GM19328 (cell line): ENCODE measurements around the gene MAGOH.

Experiments used
- ATAC-seq: cut with Tn5 transposase; IDR thresholded peaks from one replicate; pipeline ENCODE4 v1.9.1; 2021; ENCODE audit warnings: mild to moderate bottlenecking, moderate library complexity; ENCODE audit not compliant: unreplicated experiment

Gene MAGOH

DNA sequence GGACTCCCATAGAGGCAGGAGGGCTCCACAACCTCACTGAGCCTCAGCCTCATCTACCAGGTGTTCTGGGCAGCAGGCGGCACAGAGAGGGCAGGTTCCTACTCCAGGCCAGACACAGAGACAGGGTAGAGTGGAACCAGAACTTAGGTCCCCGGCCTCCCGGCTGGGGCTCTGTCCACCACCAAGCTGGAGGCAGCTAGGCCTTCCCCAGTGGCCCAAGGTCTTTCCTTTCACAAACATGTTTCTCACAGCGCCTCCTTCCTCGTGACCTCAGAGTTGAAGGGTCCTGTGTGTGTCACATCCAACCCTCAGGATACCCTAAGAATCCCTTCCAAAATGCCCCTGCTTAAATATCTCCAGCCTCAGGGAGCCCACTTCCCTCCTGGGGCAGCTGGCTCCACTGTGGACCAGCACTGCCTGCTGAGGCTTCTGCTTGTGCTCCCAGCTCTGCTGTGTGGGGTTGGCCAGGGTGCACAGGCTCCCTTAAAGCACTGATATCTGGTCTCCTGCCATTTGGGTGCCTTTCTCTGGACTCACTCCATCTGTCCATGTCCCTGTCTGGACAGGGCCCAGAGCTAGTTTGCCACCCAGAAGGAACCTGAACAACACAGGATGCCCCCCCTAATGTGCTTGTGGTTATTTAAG is 33.2 kb upstream of the MAGOH start:
- no peak for ATAC-seq

DNA sequence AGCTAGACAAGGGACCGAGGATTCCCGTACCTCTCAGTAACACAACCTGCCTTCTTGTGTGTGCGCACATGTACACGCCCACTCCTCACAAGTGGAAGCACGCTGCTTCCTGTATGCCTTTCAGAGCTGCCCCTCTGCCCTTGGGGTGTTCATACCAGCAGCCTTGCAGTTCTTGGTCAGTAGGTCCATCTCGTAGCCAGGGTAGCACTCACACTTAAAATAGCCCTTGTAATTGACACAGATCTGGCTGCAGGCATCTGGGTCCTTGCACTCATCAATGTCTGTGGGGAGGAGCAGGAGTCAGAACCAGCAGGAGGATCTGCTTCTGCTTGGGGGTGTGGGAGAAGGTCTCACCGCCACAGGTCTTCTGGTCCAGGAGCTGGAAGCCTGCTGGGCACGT is 32.6 kb upstream of the MAGOH start:
- no peak for ATAC-seq

DNA sequence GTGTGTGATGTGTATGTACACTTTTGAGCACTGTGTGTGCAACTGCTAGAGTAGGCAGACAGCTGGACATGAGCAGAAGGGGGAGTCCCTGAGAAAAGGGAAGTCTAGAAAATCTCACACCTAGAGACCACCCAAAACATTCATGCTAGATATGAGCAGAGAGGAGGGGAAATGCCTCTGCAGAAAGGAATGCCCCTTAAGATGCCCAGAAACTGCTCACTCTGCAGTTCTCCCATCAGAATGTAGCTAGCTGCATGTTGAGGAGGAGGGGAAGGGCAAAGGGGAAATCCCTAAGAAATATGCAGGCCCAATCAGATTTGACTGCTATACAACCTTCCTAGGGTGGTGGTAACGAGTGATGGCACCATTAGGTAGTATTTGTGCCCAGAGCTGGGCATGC is 31.8 kb upstream of the MAGOH start:
- ATAC-seq, result no peak

DNA sequence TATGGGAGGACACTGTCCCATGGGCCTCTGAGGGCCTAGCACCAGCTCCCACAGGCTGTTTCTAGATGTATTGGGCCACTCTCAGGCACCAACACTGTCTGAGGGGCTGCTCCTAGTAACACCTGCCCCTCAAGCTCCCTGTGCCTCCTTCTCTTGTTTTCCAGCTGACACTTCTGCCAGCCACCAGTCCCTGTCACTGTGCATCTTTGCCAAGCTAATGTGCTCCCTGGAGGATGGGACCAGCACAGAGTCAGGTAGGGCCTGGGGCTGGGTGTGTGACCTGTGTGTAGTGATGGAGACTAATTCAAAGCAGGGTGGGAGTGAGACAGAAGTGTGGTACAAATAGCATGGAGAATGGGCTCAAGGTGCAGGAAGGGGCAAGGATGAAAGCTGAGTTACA is 29.4 kb upstream of the MAGOH start:
- ATAC-seq, result no peak

DNA sequence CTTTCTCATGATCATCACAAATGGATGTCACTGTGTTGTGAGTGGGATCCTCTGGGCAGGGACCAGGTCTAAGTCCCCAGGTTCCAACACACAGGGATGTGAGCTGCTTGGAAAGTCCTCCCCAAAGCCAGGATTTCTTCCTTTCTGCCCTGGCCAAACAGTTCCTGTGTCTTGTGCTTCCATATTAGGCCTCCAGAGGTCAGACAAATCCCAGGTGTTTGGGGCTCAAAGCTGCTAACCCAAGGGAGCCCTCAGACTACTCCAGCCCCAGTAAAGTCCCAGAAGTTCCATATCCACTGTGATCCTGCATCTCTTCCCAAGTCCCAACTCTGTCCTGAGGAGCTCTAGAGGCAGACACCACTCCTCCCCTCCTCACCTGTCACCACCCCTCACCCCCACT is 27.7 kb upstream of the MAGOH start:
- no peak for ATAC-seq

DNA sequence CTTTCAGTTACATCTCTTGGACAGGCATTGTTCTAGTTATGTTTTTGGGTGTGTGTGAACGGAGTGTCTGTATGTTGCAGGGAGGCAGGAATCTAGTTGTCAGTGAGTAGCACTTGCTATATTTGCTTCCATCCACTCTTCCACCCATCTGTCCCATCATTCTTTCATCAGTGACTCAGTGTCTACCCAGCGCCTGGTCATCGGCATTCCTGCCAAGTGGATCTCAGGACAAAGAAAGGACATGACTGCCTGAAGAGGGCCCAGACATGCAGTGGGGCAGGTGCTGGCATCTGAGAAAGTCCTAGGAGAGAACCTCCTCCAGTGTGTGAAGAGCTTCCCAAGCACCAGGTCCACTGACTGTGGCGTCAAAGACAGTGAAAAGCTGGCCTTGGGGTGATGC is 27.3 kb upstream of the MAGOH start:
- ATAC-seq, result no peak

DNA sequence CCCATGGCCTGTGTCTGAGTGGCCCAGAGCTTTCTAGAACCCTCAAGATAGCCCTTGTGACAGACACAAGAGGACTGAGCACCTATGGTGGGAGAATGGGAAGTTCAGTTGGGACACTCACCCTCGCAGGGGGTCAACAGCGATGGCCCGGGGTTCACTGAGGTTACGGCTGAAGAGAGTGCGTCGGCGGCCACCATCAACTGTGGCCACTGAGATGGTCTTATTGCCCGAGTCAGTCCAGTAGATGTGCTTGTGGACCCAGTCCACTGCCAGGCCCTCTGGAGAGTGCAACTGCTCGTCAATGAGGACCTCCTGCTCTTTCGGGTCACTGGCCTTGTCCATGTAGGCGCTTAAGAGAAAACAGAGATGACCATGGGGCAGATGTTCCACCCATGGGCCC is 25.7 kb upstream of the MAGOH start:
- ATAC-seq, result no peak

DNA sequence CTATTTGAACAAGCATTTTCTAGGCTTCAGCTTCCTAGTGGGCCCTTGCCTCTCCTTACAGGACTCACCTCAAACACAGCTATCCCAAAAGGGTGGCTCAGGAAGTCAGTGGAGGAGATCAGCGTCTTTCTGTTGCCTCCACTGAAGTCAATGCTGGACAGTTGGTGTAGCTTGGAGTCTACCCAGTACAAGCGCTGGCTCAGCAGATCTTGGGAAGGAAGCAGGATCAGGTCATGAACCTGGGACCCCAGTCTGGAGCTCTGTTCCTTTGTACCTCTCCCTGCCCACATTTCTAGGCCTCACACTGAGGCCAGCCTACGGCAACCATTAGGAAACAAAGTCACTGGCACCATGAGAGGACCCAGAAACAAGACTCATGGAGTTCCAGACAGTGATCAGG is 23.7 kb upstream of the MAGOH start:
- ATAC-seq, result no peak

DNA sequence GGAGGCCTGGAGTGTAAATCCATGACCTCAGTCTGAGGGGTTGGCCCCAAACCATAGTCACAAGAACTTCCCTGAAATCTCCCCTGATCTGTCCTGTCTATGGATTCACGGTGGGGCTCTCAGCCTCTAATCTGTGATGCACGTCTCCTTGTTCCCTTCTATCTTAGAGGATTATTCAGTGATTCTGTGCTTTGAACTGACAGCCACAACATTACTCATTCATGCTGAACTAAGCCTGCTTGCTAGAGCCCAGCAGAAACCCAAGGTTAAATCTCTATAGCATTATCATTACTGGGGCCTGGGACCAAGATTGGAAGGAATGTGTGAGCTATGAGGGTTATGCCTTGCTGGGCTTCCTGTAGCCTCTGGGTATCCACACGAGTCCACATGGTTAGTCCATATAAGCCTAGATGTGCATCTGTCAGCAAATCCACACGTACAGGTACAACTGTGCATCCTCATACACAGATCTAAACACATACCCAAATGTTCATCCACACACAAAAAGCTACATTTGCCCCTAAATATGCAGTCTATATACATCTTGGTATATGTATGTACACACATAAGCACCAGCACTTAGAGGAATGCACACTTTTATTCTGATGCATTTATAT is 22.4 kb upstream of the MAGOH start:
- ATAC-seq, result no peak

DNA sequence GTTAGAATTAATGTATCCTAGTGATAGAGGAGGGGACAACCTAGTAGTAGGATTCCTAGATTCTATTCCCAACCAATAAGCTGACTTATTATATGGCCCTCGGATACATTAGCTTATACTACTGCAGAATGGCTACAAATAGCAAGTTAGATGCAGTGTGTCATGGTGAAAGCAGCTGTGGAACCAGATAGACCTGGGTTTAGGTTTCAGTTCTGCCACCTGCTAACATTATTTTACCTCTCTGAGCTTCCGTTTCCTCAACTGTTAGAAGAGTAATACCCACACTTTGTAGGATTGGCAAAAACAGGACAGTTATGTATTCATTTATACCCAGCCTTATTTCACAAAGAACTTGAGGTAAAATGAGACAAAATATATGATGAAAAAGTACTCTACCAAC is 21.6 kb upstream of the MAGOH start:
- no peak for ATAC-seq

DNA sequence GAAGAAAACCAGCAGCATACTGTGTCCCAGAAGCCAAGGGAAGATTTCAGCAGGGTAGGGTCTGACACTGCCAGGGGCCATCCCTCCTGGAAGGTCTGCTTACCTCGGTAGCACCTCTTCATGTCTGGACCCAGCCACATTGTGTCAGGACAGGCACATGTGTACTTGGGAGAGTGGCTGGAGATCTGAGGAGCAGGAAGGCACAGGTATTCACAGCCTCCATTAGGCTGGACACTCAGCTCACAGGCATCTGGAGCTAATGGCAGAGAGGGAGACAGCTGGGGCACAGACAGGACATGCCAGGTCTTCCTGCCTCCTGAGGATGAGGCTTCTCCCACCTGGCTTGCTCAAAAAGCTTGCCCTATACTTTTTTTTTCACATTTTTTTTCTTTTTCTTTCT is 19.9 kb upstream of the MAGOH start:
- no peak for ATAC-seq

DNA sequence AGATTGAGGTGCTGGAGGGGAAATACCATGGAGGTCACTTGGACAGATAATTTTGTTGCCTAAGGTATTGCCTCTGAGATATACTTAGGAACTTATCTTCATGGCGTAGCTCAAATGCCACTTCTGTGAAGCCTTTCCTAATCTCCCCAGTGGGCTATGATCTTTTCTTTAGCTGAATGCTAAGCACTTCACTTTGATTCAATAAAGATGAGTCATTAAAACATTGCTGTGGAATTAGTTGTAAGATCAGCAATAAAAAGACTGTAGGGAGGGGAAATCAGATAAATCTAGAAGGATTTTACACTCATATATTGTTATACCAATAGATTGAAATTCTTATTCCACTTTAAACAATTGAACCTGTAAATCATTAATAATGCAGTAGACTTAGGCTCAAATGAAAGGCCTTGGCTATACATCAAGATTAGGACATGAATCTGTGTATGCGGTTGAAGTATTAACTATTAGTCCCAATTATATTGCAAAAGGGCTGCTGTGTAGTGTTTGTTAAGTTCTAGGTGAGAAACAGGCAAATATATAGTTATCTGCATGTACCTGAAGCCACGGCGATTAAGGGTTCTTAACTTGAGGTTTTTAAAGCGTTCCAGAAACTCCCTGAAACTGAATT is 19.2 kb upstream of the MAGOH start:
- ATAC-seq, result no peak

DNA sequence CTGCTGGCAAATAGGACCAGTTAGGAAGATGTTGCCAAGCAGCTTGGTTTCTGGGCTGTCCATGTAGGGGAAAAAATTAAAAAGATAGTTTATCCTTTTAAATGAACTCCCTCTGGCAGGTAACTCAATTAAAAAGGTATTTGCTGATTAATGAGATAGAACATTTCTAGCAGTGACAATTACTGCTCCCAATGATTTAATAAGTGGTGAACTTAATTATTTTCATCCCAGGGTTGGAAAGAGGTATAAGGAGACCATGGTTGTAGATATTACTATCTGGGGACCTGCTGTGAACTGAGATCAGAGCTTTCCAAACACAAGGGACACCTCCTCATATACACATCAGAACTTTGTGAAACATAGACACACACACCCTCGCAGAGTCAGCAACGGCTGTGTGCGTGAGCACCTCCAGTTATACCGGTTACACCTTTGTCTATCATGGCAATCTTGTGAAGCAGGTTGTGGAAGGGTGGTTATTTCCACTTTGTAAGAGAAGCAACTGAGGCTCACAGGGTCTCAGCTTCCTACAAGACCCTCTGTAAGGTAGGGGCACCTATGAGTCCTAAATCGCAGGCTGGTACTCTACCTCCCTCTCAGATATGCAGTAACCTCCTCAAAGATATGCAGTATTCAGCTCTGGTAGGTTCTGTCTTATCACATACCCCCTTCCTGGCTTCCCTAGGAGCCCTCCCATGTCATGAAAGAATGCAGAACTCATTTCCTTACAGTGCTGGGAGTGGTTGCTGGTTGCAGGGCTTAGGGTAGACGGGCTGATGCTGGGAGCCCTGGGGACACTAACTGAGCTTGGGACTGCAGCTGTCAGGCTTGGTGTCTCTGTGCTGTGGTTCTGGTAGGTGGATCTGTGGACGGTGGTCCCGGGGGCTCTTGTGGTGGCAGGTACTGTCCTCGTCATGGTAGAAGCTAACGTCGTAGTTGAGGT is 18.5 kb upstream of the MAGOH start:
- no peak for ATAC-seq

DNA sequence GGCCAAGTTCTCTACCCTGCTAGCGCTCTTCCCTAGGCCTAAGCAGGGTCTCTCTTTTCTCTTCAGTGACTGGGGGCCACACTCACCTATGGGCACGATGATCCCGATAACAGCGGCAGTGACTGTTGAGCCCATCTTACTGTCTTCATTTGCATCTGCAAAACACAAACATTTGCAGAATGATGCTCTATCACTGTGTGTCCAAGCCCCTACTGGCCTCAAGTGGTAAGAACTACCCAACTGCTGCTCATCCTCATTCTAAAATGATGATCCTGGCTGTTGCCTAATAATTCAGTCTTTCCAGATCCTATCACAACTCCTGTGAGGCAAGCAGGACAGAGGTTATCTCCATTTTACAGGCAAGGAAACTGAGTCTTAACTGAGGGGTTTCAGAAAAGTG is 16.7 kb upstream of the MAGOH start:
- no peak for ATAC-seq

DNA sequence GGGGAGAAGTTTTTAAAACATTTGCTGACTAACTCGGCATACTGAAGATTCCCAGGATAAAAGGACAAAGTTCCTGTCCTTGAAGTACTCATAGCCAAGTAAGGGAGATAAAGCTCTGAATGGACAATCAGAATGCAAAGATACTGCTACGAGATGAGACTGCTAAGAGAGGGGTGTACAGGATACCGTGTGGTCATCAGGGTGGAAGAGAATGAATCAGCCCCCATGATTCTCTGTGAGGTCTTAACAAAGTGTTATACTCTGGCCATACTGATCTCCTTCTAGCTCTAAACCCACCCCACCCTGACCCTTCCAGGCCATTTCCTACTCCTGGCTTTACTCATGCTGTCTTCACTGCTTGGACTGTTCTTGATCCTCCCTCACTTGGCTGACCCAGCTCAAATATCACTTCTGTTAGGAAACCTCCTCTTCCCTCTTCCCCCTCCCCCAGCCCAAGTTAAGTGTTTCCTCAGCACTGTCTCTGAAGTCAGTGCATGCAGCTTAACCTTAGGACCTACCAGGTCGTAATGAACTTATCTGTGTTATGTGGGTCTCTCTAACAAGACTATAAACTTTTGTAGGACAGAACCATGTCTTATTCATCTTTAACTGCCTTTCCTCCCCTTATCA is 15.8 kb upstream of the MAGOH start:
- no peak for ATAC-seq

DNA sequence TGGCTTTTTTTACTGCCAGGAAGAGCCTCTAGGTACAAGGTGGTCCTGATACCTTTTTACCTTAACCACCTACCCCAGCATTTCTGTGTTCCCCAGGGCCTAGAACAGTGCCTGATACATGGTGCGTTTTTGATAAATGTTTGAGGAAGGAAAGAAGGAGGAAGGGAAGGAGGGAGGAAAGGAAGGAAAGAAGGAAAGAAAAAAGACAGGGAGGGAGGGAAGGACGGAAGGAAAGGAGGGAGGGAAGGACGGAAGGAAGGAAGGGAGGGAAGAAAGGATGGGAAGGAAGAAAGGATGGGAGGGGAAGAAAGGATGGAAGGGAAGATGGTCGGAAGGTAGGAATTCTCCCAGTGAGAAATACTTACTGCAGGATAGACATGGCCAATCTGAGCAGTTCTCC is 12.0 kb upstream of the MAGOH start:
- ATAC-seq, result no peak

DNA sequence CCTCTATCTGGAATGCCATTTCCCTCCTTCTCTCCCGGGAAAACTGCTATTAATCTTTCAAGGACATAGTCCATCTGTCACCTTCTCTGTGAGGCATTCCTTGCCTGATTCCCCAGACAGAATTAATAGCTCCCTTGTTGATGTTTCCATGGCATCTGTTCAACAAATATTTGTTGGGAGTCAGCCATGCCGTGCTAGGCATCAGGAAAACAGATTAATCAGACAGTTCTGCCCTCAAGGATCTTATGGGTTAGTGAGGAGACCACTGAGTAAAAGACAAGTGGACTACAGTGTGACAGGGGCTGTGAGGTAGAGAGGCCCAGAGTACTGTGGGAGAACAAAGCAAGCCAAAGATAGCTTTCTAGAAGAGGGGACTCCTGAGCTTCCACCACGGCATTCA is 11.4 kb upstream of the MAGOH start:
- no peak for ATAC-seq

DNA sequence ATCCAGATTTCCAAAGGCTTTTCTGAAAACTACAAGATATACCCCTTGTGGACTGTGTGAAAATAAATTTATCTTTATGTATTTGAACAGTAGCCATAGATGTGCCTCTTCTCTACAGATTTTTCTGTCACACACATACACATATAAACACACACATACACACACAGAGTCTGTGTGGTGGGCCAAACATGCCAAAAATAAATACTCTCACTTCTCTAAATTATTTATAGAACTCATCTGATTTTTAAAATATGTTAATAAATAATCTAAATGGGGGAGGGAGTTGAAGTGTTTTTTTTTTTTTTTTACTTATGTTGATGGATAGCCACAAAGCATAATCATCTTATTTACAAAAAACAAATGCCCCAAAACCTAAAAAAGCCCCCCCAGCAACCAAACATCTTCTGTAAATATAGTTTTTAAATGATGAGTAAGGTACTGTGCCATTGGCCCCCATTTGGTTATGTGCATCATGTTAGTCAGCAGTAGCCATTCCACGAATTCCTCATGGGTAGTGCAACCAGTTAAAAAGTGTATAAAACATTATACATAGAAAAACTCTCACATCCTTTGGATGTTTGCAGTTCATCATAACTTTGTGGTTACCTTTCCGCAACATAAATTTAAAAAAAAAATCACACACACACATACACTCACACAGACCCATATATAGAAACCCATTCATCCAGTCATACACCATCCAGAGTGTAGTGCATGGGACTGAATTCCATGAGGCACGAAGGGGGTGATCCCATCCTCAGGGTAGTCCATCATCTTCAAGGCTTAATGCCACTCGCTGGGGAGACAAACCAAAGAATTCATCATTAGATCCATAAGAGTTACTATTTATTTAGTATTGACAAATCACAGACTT is 8.2 kb upstream of the MAGOH start:
- no peak for ATAC-seq

DNA sequence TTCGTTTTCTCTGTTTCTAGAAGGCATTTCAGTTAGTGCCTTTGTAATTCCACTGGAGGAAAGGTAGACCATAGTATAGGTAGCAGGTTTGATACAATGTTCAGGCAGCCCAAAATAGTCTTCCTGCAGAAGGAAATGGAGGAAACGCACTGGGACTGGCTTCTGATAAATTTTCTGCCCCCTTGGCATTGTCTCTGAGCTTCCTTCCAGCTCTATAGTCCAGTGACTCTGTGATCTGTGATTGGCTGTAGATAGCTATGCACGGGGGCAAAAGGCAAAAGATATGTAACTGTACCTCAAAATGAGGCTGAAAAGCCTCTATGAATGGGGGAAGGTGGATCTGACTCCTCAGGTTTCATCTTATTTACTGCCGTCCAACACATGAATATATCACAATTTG is 5.8 kb upstream of the MAGOH start:
- no peak for ATAC-seq

DNA sequence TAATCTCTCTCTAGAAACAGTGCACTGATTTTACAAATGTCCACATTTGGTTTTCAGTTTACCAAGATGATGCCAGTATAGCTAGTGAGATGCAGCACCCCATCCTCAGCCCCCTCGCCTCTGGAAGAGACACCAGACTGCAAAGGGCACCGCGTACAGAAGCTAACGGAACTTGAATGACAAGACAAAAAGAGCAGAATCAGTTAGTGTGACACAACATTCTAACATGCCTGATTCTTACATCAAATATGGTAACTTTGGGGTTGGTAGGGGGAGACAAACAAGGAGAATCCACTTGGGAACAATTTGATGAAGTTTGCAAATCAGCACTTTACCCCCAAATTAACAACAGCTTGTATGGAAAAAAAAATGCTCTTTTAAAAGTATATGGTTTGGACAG is 4.1 kb upstream of the MAGOH start:
- ATAC-seq, result no peak
